Hematopoietic multipotent progenitor cell treated with erythropoietin and hydrocortisone succinate and interleukin-3 and kit ligand, for 15 days (in vitro differentiated cells): Measurements from ENCODE around the gene LRP3.

ENCODE experiments used
- DNase-seq: peaks from one replicate; pipeline ENCODE4 v3.0.0-alpha.2; 2015; ENCODE audit warnings: low spot score

Gene LRP3

GRCh38 chr19:33238481-33239149 lies 44.5 kb downstream of the LRP3 start:
- no peak for DNase-seq

GRCh38 chr19:33239223-33239975 lies 45.3 kb downstream of the LRP3 start:
- no peak for DNase-seq

DNA sequence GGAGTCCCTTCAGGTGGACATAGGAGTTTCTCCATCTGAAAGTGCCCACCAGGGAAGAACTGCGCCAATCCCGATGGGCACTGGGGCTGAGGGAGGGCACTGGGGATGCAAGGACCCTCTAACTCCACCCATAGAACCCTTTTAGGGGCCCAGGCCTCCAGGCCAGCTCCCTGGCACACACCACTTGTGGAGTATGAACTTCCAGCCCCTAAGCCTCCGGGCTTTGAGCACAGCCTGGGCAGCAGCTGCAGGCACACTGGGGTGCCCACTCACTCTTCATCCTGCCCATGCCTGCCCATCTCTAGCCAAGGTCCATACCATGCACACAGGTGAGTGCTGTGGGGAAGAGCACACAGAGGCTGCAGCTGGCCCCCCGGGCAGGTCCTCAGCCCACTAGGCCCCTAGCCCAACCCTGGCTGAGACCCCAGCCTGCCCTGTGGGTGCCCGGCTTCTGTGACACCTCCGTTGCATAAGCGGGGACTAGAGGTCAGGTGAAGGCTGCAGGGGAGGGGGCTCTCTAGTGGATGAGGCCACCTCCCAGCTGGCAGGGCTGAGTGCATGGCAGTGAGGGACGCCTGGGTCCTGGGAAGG lies 46.1 kb downstream of the LRP3 start:
- no peak for DNase-seq

GRCh38 chr19:33241091-33241529 lies 47.0 kb downstream of the LRP3 start:
- no peak for DNase-seq

GRCh38 chr19:33241530-33242101 lies 47.5 kb downstream of the LRP3 start:
- no peak for DNase-seq

DNA sequence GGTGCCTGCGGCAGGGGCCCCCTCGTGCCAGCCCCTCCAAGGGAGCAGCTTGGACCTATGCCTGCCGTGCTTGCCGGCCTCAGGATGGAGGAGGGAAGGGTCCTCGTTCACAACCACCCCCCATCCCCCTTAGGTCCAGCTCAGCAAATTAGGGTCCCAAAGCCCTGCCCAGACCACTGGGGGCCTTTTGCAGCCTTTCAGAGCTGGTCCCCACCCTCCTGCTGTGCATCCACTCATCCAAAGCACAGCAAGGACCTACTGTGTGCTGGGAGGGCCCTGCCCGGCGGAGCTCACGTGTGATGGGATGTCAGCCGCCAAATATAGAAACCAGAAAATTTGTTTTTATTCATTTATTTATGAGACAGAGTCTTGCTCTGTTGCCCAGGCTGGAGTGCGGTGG lies 48.0 kb downstream of the LRP3 start:
- no peak for DNase-seq

DNA sequence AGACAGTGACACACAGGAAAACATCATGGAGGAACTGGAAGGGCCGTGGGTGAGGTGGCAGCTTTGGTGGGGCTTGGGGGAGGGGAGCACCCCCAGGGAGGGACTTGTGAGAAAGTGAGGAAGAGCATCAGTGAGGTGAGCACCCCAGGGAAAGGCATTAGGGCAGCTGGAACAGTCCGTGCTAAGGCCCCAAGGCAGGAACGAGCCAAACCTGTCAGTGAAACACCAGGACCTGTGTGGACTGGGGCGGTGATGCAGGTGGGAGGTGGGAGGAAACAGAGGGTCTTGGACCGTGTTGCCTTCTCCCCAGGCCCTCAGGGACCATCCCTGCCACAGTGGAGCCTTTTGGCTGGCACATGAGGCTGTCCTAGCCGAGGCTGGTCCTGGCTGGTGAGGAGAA lies 48.8 kb downstream of the LRP3 start:
- DNase-seq = no peak

DNA sequence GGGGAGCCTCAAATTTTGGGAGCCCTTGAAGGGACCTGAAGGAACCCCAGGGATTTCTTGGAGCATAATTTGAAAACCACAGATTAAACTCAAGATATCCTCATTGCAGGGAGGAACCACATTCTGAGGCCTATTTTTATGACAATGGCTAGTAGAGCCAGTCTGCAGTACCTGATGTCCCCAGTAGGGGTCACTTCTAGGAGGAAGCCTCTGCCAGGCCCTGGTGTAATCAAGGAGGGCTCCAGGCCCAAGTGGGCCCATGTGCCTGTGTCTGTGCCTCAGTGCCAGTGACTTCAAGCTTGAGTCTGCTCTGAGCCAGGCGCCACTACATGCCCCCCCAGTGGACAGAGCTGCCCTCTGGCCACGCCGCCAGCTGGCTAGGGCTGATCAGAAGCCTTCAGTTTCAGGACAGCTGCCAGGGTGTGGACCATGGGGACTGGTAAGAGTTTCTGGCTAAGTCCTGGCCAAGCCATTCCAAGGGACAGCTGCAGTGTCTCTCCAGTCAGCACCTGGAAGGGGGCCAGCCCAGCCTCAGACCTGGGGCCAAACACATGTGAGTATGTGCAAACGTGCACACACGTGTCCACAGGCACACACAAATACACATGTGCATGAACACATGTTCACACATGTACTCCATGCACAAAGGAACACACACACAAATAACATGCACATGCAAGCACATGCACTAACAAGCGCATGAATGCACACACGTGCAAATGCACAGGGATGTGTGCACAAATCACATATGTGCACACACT lies 52.0 kb downstream of the LRP3 start:
- DNase-seq = no peak

DNA sequence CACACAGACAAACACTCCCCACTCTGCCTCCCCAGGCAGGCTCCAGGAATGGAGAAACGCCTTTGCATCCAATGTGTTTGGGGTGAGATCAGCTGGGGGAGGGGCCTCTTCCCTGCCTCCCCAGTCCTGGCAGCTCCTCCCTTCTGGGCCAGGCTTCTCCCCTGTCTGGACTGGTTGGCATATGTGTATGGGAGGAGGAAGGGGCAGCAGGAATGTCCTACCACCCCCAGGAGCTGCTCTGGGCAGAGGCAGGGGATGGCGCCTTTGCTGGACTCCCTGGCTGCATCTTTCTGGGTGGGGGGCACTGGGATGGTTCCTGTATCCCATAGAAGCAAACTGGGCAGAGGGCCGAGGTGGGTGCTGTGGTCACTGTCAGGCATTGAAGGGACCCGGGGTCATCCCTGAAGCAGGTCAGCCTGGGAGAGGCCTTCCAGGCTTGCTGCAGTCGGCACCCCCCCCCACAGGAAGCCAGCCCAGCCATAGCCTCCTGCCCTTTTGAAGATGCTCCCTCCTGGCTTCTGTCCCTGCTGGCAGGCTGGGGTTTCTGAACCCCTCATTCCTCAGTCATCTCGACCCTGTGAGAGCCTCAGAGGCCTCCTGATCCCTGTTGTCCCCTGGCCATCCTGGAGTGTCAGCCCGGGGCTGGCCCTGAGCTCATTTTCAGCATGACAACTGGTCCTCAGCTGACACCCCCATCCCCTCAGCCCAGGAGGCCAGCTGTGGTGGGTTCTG lies 52.7 kb downstream of the LRP3 start:
- no peak for DNase-seq

DNA sequence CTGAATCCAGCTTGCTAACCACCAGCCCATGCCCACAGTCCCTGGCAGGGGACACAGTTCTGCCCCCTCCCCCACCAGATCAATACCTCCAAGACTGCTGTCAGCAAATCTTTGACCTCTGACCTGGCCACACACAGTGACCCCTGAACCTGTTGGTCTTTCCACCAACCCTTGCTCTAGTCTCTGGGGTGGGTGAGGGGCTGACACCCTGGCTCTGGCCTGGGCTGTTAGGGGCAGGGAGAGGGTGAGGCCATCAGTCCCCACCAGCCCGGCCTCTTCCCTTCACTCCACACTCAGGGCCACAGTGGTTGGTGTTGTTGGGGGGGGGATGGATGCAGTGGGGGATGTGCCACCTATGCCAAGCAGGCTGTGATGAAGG lies 53.3 kb downstream of the LRP3 start:
- DNase-seq = no peak

DNA sequence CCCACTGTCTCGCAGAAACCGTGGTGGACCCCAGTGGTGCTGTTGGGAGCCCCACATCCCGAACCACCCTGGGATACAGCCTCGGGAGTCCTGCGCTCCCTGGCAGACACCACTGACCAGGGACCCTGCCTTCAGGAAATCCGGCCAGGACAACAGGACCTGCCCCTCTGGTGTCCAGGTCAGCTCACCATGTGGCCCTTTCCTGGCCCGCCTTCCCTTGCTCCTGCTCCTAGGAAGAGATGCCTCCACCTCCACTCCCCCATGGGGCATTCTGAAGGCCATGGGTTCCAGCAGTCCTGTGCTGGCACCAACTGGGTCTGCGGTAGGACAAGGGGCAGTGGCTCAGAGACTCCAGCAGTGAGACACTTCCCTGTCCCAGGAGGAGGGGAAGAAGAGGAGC lies 54.0 kb downstream of the LRP3 start:
- DNase-seq = no peak

GRCh38 chr19:33248553-33248953 lies 54.4 kb downstream of the LRP3 start:
- DNase-seq = no peak

GRCh38 chr19:33248954-33249613 lies 55.0 kb downstream of the LRP3 start:
- no peak for DNase-seq

DNA sequence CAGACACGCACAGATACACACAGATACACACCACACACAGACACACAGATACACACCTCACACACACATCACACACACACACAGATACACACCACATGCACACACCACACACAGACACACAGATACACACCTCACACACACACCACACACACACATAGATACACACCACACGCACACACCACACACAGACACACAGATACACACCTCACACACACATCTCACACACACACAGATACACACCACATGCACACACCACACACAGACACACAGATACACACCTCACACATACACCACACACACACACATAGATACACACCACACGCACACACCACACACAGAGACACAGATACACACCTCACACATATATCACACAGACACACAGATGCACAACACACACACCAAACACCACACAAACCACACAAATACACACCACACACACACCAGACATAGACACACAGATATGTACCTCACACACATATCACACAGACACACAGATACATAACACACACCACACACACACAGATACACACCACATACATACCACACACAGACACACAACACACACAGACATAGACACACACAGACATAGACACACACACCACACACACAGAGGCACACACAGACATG lies 55.7 kb downstream of the LRP3 start:
- DNase-seq = no peak

DNA sequence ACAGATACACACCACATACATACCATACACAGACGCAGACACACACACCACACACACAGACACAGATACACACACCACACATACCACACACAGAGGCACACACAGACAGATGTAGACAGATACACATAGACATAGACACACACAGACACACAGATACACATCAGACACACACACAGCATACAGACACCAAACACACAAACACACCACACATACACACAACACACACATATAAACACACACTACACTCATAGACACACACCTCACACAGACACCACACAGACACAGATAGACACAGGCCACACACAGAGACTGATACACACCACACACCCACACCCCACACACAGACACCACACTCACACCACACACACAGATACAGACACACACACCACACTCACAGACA lies 56.4 kb downstream of the LRP3 start:
- DNase-seq = no peak

DNA sequence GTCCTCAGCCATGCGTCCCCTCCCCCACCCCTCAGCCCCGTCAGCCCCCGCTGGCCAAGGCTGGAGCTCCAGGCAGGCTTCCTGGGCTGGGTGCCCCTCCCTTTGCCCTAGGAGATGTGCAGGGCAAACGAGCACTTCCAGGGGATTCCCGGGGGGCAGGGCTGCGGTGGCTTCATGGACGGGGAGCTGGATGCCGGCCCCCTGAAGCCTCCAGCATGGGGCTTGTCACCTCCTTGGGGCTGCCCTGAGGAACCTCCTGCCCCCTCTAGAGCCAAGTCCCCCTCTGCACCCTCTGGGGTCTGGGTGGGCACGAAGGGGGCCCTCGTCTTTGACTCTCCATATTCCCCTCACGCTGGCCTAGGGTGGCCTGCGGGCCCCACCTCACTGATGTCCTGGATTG lies 56.9 kb downstream of the LRP3 start:
- no peak for DNase-seq

GRCh38 chr19:33251526-33252090 lies 57.5 kb downstream of the LRP3 start:
- DNase-seq = no peak

GRCh38 chr19:33252418-33252962 lies 58.4 kb downstream of the LRP3 start:
- DNase-seq = no peak

- no peak for DNase-seq
Measured at GRCh38 chr19:33252971-33253370, 58.8 kb downstream of the LRP3 start.

DNA sequence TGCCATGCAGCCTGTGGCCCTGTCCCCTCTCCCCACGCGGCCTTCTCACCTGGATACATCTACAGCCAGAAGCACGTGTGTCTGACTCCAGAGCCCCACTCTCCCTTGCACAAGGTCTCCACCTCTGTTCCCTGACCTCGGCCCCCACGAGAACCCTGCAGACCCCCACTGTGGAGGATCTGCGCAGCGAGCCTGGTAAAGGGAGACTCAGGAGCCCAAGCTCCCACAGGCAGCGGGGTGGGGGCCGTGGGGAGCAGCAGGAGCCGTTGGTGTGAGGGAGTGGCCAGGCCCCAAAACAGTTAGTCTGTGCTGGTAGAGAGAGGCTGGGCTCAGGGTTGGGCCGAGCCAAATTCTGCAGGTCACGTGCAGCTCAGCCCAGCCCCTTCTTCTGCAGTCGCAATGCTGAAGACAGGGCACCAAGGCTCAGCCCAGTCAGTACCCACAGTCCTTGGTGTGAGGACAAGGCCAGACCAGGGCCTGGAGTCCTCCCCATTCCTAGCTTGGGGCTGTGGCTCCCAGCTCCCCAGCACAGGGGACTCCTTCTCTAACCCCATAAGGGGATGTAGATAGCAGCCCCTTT lies 60.2 kb downstream of the LRP3 start:
- no peak for DNase-seq
